K562 (cell line): ENCODE measurements around the gene NUBPL.

ENCODE experiments used
- TCF7L2 ChIP-seq: fragments of 150-350 bp; IDR thresholded peaks from 2 replicates; pipeline ENCODE4 v1.6.1; 2016; ENCODE audit warnings: low read depth, mild to moderate bottlenecking, low read length, moderate library complexity
- TF ChIP-seq, protein P1 (sequence below), 3 experiments: IDR thresholded peaks in 2 of 3; conservative IDR thresholded peaks in 1 of 3; 2 replicates each; pipeline ENCODE4 v1.5.1; 2011 to 2012; ENCODE audit warnings: low read length in 3 of 3, mild to moderate bottlenecking in 3 of 3, control low read depth in 2 of 3, improper control_type of control experiment in 1 of 3, inconsistent platforms in 1 of 3, low read depth in 1 of 3, mixed read lengths in 1 of 3, moderate library complexity in 1 of 3; ENCODE audit not compliant: insufficient read depth in 2 of 3
- TF ChIP-seq, protein P2 (sequence below): fragments of 450-650 bp; IDR thresholded peaks from 2 replicates; pipeline ENCODE4 v1.6.1; 2016

- TF ChIP-seq, protein P1, sequence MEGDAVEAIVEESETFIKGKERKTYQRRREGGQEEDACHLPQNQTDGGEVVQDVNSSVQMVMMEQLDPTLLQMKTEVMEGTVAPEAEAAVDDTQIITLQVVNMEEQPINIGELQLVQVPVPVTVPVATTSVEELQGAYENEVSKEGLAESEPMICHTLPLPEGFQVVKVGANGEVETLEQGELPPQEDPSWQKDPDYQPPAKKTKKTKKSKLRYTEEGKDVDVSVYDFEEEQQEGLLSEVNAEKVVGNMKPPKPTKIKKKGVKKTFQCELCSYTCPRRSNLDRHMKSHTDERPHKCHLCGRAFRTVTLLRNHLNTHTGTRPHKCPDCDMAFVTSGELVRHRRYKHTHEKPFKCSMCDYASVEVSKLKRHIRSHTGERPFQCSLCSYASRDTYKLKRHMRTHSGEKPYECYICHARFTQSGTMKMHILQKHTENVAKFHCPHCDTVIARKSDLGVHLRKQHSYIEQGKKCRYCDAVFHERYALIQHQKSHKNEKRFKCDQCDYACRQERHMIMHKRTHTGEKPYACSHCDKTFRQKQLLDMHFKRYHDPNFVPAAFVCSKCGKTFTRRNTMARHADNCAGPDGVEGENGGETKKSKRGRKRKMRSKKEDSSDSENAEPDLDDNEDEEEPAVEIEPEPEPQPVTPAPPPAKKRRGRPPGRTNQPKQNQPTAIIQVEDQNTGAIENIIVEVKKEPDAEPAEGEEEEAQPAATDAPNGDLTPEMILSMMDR (IDR thresholded peaks at IDR 0.05 in 2 of 3, conservative IDR thresholded peaks at IDR 0.05 in 1 of 3; ENCODE audit: insufficient read depth in 2 of 3, low read depth in 1 of 3, low read length in 3 of 3), result no peak
- TF ChIP-seq TCF7L2, result no peak
- TF ChIP-seq, protein P2, sequence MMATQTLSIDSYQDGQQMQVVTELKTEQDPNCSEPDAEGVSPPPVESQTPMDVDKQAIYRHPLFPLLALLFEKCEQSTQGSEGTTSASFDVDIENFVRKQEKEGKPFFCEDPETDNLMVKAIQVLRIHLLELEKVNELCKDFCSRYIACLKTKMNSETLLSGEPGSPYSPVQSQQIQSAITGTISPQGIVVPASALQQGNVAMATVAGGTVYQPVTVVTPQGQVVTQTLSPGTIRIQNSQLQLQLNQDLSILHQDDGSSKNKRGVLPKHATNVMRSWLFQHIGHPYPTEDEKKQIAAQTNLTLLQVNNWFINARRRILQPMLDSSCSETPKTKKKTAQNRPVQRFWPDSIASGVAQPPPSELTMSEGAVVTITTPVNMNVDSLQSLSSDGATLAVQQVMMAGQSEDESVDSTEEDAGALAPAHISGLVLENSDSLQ, result no peak
Measured at GRCh38 chr14:31696378-31696777, 135.2 kb downstream of the NUBPL start.
